Stimulated activated CD4-positive, alpha-beta T cell treated with anti-CD3 and anti-CD28 coated beads, Interleukin-12 subunit alpha, Interleukin-12 subunit beta, amount 100 ng/mL, for 4 hours (primary cell): Measurements from ENCODE around the gene MTA3.

Experiments
- DNase-seq: peaks from one replicate; pipeline ENCODE4 v3.0.0-alpha.2; 2020

Gene MTA3

DNA sequence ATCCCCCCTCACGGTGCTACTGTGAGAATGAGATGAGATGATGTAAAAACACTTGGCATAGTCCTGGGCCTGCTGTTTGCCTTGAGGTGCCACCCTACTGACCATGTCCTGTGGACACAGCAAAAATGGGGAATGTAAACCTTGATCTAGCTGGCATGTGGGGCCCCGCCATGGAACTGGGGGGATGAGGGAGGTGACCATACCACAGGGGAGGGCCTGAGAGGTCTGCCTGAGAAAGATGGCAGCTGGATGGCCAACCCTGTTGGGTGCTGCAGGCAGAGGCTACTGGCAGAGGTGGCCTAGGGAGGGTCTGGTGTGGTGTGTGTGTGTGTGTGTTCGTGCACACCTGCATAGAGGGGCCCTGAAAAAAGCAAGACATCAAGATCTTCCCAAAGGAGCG lies 223.2 kb downstream of the MTA3 start:
- no peak for DNase-seq

DNA sequence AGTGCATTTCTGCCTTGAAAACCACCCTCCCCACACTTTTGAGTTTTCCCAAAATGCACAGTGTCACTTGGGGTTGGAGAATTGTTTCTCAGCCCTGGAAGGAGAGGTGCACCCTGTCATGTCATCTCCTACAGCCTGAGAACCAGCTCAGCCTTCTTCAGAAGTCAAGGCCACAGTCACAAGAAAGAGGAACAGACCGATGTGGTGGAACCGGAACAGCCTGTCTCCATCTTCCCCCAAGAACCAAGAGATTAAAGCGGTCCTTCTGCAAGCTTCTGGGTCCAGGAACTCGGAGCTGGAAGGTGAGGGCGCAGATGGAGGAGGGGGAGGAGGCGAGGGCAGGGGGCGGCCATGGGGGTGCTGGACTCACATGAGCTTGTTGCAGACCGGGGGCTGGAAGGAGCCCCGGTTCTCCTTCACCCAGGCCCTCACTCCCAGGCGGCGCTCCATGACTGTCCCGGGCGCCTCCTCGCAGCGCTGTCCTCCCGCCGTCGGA lies 223.7 kb downstream of the MTA3 start:
- DNase-seq: no peak

DNA sequence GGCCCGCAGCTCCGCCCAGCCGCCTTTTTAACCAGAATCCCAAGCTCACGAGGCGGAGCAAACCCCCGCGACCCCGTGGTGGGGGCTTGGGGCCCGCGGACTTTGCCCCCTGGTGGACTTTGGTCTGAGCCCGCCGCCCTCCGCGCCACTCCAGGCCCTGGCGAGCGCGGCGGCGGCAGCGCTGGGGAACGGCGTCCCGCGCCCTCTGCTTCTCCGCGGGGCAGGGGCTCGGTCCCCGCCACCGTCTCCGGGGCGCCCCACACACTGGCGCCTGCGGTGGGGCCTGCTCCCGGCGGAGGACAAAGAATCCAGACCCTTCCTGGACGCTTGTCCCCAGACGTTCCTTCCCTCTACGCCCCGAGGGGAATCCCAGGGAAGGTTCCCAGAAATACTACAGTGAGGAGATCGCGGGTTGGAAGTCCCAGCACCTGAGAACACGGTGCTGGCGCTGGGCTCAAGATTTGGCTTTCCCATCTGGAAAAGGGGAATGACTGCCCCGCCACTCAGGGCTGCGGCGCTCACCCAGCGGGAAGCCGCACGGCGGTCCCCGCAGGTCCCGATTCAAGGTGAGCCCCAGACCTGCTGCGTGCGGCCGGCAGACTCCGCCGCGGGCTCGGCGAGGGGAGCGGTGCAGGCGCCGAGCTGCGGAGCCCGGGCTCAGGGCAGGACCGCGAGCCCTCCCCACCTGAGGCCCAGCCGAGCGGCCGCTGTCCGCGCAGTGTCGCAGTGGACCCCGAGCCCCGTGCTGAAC lies 224.3 kb downstream of the MTA3 start, which contains the start of gene HAAO:
Gene HAAO (minus strand): TSS at position 1 of the 751 bp plus-strand sequence. CDS start 47 bp downstream, outside the sequence.
- no peak for DNase-seq

DNA sequence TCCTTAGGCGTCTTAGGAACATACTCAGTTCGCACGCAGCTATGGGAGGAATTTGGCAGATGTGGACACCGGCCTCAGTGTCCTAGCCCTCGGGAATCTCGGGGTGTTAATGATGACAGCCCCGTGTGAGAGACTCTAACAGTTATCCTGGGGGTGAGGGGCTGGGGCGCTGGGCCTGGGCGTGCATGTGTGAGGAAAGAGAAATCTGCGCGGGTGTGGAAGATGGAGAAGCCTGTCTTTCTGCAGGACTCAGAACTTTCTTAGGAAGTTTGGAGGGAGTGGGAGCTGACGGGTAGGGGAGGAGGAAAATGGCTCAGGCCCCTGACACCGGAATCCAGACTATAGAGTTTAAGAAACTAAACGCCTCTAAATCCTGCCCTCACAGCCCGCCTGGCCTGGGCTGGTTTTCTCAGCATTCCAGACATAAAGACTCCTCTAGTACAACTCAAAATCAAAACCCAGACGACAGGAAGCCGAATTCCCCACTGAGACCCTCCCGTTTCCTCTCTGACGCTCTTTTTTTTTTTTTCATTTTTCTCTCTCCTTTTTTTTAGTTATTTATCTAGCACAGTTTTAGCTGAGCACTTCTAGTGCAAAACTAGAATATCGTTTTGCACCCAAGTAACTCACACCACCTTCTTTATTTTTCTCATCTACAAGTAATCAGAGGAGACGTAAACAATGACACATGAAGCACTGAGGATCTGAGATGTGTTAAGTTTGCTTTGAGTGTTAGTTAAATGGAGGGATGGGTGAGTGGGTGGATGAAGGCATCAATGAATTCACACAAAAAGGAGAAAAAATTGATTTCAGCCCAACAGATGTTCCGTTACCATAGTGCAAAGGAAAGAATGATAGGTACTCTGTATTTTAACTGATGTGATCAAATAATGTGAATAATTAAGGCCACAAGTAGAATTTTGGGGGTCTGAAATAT lies 225.2 kb downstream of the MTA3 start:
- DNase-seq: no peak

DNA sequence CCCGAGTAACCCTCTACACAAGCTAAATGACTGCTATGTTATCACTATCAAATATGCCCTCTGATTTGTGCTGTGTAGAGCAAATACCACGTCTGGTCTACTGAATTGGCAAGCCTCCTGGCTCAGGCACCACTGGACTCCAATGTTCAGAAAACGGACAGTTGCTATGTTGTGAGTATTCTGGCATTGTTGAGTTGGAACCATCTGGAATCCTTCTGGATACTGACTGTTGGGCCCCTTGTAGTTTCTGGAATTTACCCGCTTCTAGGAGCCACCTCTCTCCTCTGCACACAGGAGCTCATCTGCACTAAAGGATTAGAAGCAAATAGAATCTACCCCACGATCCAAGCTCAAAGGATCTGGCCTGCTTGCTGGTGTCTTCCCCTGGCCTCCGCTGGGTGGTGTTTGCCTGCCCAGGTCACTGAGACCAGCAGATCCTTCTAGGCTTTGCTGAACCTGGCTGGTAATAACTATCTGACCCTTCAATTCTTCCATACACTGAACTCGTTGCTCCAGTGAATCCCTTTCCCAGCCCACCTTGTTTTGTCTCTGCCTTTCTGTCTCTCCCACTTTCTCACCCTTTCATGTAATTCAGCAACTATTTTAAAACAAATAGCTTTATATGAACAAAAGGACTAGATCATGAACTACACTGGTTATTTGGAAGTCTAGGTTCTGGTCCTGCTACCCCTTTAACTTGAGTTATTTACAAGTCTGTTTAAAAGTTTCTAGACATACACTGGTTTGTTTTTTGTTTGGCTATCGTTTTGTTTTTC lies 226.0 kb downstream of the MTA3 start:
- no peak for DNase-seq

DNA sequence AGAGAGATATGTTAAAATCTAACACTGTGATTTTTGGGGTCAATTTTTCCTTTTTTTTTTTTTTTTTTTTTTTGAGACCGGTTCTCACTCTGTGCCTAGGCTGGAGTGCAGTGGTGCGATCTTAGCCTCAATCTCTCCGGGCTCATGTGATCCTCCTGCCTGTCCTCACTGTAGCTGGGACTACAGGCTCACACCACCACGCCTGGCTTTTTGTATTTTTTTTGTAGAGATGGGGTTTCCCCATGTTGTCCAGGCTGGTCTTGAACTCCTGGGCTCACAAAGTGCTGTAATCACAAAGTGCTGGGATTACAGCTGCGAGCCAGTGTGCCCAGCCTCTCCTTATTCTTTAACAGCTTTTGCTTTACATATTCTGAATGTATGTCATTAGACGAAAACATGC lies 226.8 kb downstream of the MTA3 start:
- DNase-seq: no peak

DNA sequence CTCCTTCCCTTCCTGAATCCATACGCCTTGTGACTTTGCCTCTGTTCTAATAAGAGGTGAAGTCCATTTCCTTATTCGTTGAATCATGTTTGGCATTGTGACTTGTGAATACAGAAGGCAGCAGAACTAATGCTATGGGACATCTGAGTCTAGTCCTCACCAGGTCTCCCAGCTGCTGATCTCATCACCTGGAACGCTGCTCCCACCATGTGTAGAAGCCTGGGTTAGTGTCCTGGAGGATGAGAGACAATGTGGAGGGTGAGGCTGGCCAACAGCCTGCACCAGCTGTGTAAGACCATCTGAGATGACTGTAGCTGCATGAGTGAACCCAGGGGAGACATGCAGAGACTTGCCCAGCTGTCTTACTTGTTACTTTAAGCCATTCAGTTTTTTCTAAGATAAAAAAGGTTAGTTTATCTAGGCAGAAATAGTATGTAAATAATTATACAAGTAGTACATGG lies 227.4 kb downstream of the MTA3 start:
- no peak for DNase-seq

DNA sequence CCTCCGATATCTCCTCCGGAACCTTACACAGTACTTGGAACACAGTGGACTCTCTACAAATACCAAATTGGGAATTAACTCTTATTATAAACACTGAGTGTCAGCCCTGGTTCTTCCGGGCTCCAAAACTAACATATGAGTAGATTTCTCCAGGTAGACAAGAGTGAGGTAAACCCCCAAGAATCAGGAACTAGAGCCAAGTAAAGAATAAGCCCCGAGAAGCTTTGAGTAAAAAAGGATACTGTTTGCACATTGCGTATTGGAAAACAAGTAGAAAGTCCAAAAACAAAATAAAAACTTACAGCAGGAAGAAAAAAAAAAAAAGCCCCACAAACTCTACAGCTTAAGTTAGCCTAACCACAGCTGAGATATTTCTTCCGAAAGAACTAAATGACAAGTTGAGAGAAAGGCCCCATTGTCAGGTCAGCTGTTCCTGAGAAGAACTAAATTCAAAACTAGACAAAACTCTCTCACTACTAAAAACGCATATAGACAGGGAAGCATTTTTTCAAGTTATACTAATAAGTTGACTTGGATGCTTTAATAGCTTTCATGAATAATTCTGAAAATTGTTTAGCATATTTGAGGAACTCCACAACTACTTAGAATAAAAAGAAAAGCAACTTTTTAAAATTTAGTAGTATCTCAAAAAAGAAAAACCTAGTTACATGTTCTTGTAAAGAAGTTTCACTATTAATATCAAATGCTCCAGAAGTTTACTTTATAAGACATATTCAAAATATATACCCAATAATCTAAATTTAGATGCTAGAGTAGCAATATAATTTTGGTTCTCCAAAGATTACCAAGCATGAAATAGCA lies 228.2 kb downstream of the MTA3 start:
- no peak for DNase-seq

DNA sequence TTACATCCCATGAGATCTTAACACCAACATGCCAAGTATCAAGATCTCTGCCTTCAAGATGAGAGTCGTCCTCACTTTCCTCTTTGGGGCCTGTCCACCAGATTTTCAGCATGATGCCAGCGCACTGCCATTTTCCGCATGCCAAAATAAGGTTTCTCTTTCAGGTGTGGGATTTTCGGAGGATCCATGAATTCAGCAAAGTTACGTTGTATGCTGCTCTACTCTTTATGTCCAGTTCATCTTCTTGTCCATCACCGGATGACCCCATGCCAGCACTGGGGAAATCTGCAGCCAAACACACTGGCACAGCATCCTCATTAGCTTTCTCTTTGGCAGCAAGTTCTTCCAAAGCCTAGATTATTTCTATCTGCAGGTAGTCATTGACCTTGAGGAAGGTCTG lies 228.8 kb downstream of the MTA3 start:
- DNase-seq: no peak

DNA sequence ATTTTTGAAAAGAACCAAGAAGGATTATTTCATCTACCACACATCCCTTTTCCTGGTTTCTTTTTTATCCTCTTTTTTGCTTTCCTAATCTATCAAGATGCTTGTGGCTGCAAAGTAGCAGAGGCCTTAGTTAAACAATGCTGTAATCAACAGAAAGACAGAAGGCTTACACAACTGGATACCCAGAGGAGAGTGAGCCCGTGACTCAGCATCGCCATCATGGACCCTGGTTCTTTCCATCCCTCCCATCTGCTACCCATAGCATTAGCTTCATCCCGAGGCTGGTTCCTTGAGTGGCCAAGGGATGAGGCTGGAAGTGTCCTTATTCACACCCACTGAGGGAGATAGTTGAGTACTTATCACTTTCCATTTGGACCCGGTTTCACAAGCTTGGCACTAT lies 231.4 kb downstream of the MTA3 start:
- DNase-seq: no peak

DNA sequence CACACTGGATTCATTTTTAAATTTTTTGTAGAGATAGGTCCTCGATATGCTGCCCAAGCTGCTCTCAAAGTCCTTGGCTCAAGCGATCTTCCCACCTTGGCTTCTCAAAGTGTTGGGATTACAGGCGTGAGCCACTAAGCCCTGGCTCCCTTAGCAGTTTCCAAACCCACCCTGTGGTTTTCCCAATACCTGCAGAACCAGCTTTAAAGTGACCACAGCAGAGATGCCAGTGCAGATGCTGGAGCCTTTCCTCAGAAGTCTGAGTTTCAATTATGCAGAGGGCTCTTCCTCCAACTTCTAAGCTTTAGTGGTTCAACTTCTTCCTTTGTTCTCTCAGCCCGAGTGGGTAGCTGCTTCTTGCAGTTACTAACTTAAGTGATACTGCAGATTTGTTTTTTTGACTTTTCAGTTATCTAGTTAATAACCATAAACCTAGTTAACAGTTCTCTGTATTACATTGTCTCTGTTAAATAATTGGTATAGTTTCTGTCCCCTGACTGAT lies 232.1 kb downstream of the MTA3 start:
- no peak for DNase-seq

DNA sequence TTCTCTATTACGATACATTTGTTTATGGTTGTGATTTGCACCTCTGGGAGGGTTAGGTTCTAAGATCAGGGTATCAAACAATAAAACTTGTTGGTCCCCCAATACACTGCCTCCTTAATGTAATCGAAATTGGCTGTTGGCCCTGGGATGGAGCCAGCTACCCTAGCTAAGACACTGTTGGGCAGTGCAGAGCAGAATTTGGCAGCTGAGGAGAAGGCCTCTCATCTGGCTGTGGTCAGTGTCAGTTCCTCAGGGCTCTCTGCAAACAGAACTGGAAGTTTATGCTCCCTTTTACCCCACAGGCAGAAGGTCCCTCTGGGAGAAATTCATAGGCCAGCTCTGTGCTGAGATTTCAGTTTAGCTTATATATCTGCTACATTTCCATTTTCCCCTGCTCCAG lies 232.5 kb downstream of the MTA3 start:
- no peak for DNase-seq

DNA sequence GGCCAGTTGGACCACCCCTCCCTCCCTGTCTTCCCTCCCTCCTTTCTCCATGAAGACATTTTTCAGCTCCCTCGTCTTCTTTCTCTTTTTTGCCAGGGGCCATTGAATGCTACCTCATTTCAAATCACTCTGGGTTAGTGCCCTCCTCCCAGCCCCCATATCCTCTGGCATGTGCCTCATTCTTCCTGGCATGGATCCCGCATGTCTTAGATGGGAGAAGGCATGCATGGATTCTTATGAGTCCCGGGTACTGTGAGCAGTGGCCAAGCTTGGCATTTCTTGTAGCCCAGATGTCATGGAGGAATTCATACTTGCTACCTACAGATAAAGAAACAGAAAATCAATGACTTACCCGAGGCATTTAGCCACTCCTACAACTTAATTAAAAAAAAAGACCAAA lies 232.9 kb downstream of the MTA3 start:
- DNase-seq: no peak

DNA sequence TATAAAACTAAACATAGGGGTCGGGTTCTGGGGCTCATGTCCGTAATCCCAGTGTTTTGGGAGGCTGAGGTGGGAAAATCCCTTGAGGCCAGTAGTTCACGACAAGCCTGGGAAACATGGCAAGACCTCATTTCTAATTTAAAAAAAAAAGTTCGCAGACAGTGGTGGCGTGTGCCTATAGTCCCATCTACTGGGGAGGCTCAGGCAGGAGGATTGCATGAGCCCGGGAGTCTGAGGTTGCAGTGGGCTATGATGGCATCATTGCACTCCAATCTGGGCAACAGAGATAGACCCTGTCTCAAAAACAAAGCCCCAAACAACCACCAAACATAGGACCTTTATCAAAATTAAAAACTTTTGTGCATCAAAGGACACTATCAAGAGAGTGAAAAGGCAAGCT lies 233.7 kb downstream of the MTA3 start:
- DNase-seq: no peak

DNA sequence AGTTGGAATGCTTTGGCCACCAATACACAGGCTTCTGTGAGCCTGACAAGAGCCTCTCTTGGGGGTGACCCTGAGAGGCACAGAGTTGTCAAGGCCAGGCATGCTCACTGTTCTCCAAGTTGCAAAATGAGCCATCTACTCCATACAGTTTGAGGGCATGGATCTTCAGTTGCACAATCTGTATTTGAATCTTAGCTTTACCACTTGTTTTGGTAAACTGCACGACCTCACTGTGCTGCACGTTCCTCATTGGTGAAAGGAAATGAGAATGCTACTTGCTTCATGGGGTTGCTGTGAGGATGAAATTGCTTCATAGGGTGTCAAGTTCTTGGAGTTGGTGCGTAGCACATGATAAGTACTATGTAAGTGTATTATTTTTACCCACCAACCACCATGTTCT lies 235.9 kb downstream of the MTA3 start:
- DNase-seq: no peak

DNA sequence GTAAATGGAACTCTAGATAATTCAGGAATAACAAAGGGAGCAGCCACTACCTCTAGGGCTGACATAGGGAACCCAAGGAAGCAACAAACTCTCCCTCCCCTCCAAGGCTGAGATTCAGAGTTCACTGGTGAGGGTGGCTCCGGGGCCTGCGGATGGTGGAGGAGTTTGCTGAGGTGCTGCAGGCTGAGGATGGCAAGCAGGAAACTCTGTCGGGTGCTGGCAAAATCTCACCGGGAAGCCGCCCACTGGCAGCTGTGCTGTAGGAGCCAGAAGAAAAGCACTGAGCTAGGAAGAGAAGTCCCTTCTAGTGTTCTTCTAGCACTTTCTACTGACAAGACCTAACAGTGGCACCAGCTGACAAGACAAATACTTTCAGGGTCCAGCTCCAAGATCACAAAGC lies 236.5 kb downstream of the MTA3 start:
- no peak for DNase-seq
